Pancreas (tissue), 10 donors: ENCODE results near the gene ST3GAL4. TPM values are rescaled to one million over a fixed set of nuclear protein-coding genes. Genes with fewer than 3 reads are reported as not detected.
A peak's percentile ranks its signal among the peaks of the same experiment; 100 is the strongest.

Experiments used
- ATAC-seq, 4 donors: fragments of 200-7000 bp; cut with Tn5 transposase; one replicate each; pipeline versions ENCODE4 v1.8.0 to v1.9.1; 2020; ENCODE audit warnings: mild to moderate bottlenecking in 4 of 4, moderate library complexity in 4 of 4
- DNase-seq, 6 donors: peaks; one replicate each; pipeline ENCODE4 v3.0.0-alpha.2; 2020
- FAIRE-seq: peaks from 2 replicates; lab custom pipeline; 2012; peaks lifted over from hg19 to GRCh38; lab: Jason Lieb, UNC
- H3K27ac ChIP-seq, 4 donors: fragments of 200-600 bp; sonication (generic); 1 replicate in 3 of 4; 2 replicates in 1 of 4; pipeline versions ENCODE4 v1.5.0 to v1.8.0; 2020
- H3K27me3 ChIP-seq, 4 donors: fragments of 200-600 bp; one replicate each; pipeline ENCODE4 v1.8.0; 2021
- H3K36me3 ChIP-seq, 3 donors: fragments of 200-600 bp; sonication (generic) in 1 of 3; one replicate each; pipeline versions ENCODE4 v1.5.0 to v1.8.0; 2020 to 2021
- H3K4me1 ChIP-seq, 3 donors: fragments of 200-600 bp; one replicate each; pipeline ENCODE4 v1.8.0; 2021
- H3K4me3 ChIP-seq, 4 donors: fragments of 200-600 bp; sonication (generic) in 2 of 4; one replicate each; pipeline versions ENCODE4 v1.5.0 to v1.8.0; 2020 to 2021
- H3K9me3 ChIP-seq, 4 donors: fragments of 200-600 bp; one replicate each; pipeline ENCODE4 v1.8.0; 2021
- CTCF ChIP-seq, 4 donors: fragments of 200-600 bp; sonication (generic) in 3 of 4; IDR thresholded peaks; one replicate each; pipeline versions ENCODE4 v1.5.0 to v1.8.0; 2021; ENCODE audit warnings: antibody characterized with exemption in 4 of 4
- WGBS, 2 donors: extraction: QIAGEN DNeasy Blood & Tissue Kit; methylation state at CpG; one replicate each; pipeline ENCODE4 v1.1.7; 2013; 5-methylcytosine and 5-hydroxymethylcytosine counted together
- intact Hi-C, 3 donors: fragments of 100-400 bp; cut with DNase I; formaldehyde crosslinking; loops; one replicate each; pipeline versions ENCODE4 v1.11.1 to v1.14.2; 2022
- polyA plus RNA-seq, 2 donors: library from polyadenylated mRNA; stranded (reverse); fragments of 200-250 nt; gene quantifications; one replicate each; pipeline ENCODE4 v1.2.3, GENCODE V29; 2013
- total RNA-seq, 6 donors: library from RNA; stranded (reverse); fragmentation: NEBNext Ultra II Directional in 4 of 6; extraction: Animal tissue kit (Norgen Biotek cat#: 25700) in 4 of 6; gene quantifications; one replicate each; pipeline versions ENCODE4 v1.2.1 to v1.2.4, GENCODE V29; 2021 to 2023
- donor health status: healthy with polysubstance abuse.
- donor health status: DM: no; HTN: no; CAD: no; lungs with moderate emphysema.
- donor health status: DM: no; HTN: no; CAD: no.
- donor health status: control.
- donor health status: control.
- donor health status: Bipolar disorder and iron deficiency.
- donor health status: DM: yes; HTN: yes; CAD: no.
- donor health status: DM: no; HTN: no; CAD: no.
- donor health status: DM: no; HTN: no; CAD: no.
- donor health status: DM: yes; HTN: yes; CAD: no.

ST3GAL4 gene
- total and polyA plus RNA-seq, 8 donors: 2.6 to 12.9 (median 9.4) TPM

DNA sequence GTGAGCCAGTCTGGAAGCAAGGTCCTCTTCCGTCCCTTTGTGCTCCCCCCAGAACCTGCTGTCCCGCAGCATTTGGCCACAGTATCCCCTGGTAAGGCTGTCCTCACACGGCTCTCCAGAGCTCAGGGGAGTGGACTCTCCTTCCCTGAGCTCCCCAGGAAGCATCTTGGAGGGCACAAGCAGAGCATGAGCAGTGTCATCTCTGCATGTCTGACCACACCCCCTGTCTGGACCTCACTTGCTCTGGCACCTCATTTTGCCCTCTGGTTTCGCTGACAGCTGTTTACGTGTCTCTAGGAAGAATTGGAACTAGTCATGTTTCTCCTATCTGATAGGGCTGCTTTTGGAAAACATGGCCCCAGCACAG, 36.1 kb upstream of the ST3GAL4 start:
- Histone ChIP-seq H3K27ac (no peak overlapping the region), H3K9me3 (no peaks in the 10 kb centered on the region), H3K4me1 (no peaks in the 10 kb centered on the region), H3K4me3 (no peak overlapping the region), H3K36me3 (no peaks in the 10 kb centered on the region), H3K27me3 (no peaks in the 10 kb centered on the region)
- DNase-seq: peak in 1 of 6 donors; percentile 30
- 81 to 91% methylated on average over 5 of the region's 5 CpGs for WGBS, 2 donors
- FAIRE-seq: no peak
- no peak for TF ChIP-seq CTCF (IDR thresholded peaks at IDR 0.05)
- ATAC-seq: no peak
- intact Hi-C loops: loop anchor here in 1 of 3 donors (10.0 kb wide), 1 partner anchor 165 kb away; no protein-coding TSS in a partner anchor

DNA sequence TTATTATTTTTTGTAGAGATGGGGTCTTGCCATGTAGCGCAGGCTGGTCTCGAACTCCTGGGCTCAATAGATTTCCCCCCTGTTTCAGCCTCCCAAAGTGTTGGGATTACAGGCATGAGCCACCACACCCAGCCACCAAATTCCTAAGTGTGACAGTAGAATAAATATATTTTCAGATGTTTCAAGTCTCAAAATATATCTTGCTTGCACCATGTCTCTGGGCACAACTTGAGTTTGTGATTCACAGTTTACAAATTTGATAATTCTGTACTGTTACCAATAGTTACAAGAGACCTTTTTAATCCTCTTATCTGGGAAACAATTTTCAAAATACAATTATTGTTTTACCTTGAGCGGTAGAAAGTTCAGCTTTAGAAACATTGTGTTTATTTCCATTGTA, 32.5 kb upstream of the ST3GAL4 start:
- Histone ChIP-seq H3K27me3 (no peaks in the 10 kb centered on the region), H3K4me1 (no peaks in the 10 kb centered on the region), H3K27ac (no peak overlapping the region), H3K36me3 (no peaks in the 10 kb centered on the region), H3K4me3 (no peak overlapping the region), H3K9me3 (no peaks in the 10 kb centered on the region)
- ATAC-seq (no peak), DNase-seq (no peak), FAIRE-seq (no peak)
- WGBS, 2 donors: 95% methylated on average over 3 of the region's 3 CpGs
- intact Hi-C loops: no loop called here
- TF ChIP-seq CTCF (IDR thresholded peaks at IDR 0.05): no peak

DNA sequence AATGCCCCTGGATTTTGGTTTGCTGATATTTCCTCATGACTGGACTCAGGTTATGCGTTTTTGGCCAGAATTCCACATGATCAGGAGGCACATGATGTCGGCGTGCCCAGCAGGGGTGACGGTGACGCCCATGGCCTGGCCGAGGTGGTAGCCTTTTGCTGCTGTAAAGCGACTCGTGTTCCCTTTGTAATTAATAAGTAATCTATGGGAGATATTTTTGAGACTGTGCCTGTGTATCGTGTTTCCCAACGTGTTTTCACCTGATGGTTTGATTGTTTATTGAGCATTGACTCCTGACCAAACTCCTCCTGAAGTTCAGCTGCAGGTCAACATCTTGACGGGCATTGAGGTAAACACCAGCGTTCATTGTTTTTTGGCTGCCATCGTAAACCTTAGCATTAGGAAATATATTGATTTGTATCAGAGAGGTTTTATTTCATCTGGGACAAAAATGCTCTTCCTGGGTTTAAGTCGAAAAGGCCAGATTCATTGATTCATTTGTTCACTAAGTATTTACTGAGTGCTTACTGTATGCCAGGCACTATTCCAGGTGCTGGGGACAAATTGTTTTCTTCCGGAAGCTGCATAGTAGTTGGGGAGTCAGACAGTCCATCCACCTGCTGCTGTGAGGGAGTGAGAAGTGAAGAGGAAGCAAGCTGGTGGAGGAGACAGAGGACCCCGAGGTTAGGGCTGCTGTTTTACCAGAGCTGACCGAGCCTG, 28.0 kb upstream of the ST3GAL4 start:
- FAIRE-seq (no peak), DNase-seq (no peak), ATAC-seq (peak; percentile 34 to 54 (median 48))
- no peak for TF ChIP-seq CTCF (IDR thresholded peaks at IDR 0.05)
- H3K27ac ChIP-seq: peak overlapping the region in 2 of 4 donors; percentile 25 to 63
- H3K4me3 ChIP-seq: no peak overlapping the region
- peaks cover 0 to 4% (median 0%) of the 10 kb centered on the region in 3 donors for H3K36me3 ChIP-seq
- intact Hi-C loops: no loop called here
- no peaks in the 10 kb centered on the region for H3K4me1 ChIP-seq
- 58% methylated on average over 17 of the region's 17 CpGs for WGBS, 2 donors
- H3K9me3 ChIP-seq: no peaks in the 10 kb centered on the region
- no peaks in the 10 kb centered on the region for H3K27me3 ChIP-seq

DNA sequence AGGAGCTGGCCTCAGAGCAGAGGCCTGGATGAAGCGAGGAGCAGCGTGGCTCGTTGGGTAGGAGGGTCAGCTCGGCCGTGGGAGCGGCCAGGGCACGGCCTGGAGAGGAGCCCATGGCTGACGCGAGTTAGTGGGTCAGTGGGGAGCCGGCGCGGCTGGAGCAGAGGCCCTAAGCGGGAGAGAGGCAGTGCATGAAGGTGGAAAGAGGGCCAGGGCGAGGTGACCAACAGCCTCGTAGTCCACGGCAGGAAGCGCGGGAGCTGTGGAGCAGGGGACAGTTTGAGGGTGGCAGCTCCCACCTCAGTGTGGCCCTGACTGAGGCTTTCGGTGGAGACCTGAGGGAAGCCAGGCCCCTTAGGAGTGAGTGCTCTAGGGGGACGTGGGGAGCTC, 27.5 kb upstream of the ST3GAL4 start:
- DNase-seq: peak in 1 of 6 donors; percentile 52
- no peaks in the 10 kb centered on the region for H3K9me3 ChIP-seq
- no peak for FAIRE-seq
- TF ChIP-seq CTCF (IDR thresholded peaks at IDR 0.05): no peak
- ATAC-seq: no peak
- peak overlapping the region in 2 of 4 donors; percentile 25 to 63 for H3K27ac ChIP-seq
- no peaks in the 10 kb centered on the region for H3K4me1 ChIP-seq
- intact Hi-C loops: no loop called here
- no peak overlapping the region for H3K4me3 ChIP-seq
- no peaks in the 10 kb centered on the region for H3K27me3 ChIP-seq
- H3K36me3 ChIP-seq: peaks cover 0 to 6% (median 0%) of the 10 kb centered on the region in 3 donors
- WGBS, 2 donors: 91 to 95% methylated on average over 20 of the region's 20 CpGs

DNA sequence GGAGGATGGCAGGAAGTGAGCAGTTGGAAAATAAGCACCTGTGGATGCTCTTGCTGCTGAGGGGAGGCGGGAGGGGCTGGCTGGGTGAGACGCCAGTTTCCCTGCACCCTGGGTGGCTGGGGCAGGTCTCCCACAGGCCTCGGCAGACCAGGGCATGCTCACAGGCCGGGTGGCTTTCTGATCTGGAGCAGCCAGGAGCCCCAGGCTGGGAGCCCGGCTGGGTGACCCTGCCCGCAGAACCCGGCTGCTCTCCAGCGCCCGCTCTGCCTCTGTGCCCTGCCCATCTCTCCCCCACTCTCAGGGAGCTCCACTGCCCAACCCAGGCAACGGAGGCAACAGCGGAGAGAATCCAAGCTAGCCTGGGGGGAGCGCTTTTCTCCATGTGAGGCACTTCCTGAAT, 27.0 kb upstream of the ST3GAL4 start:
- Histone ChIP-seq H3K27ac (no peak overlapping the region), H3K4me3 (no peak overlapping the region), H3K9me3 (no peaks in the 10 kb centered on the region), H3K36me3 (peaks cover 0 to 7% (median 0%) of the 10 kb centered on the region in 3 donors), H3K4me1 (no peaks in the 10 kb centered on the region), H3K27me3 (no peaks in the 10 kb centered on the region)
- intact Hi-C loops: no loop called here
- peak in 1 of 6 donors; percentile 53 for DNase-seq
- ATAC-seq: peak in 1 of 4 donors; percentile 9
- TF ChIP-seq CTCF (IDR thresholded peaks at IDR 0.05): no peak
- FAIRE-seq: no peak
- 92 to 96% methylated on average over 12 of the region's 12 CpGs for WGBS, 2 donors
